Activated CD8-positive, alpha-beta memory T cell treated with anti-CD3 and anti-CD28 coated beads for 24 hours (primary cell): Measurements from ENCODE around the gene RAB34.

ENCODE experiments used
- DNase-seq: peaks from one replicate; pipeline ENCODE4 v3.0.0-alpha.2; 2020

Gene RAB34

DNA sequence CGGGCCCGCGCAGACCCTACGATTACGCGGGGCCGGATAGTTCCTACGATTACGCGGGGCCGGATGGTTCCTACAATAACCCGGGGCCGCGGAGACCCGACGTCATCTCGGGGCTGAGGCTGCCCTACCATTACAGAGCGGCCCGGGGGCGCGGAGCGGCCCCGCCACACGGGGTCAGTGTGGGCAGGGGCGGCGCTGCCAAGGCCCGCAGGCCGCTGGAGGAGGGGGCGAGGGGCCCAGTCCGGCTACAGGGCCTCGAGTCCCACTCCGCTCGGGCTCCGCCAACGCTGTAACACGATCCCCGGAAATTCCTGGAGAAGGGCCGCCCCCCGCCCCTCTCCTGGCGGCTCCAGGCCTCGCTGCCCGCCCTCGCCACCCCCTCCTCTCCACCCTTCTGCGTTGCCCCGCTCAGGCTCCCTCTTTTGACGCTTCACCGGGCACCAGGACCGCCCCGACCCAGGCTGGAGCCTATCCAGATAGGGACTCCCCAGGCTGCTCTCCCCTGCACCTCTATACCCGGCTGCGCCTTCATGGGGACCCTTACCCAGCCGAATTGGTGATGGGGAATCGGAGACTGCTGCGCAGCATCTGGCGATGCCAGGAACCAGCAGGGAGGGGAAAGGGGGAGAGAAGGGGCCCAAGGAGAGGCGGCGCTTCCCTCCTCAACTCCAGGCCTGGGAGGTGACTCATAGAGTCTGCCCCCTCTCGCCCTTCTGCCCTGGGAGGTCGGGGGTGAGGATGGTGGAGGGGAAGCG is at the start of gene RAB34:
Gene RAB34 (minus strand): TSS at position 291 of the 755 bp plus-strand sequence. CDS start 602 bp downstream, outside the sequence.
- no peak for DNase-seq

GRCh38 chr17:28765038-28765437 is 47.4 kb upstream of the RAB34 start:
- DNase-seq: no peak

DNA sequence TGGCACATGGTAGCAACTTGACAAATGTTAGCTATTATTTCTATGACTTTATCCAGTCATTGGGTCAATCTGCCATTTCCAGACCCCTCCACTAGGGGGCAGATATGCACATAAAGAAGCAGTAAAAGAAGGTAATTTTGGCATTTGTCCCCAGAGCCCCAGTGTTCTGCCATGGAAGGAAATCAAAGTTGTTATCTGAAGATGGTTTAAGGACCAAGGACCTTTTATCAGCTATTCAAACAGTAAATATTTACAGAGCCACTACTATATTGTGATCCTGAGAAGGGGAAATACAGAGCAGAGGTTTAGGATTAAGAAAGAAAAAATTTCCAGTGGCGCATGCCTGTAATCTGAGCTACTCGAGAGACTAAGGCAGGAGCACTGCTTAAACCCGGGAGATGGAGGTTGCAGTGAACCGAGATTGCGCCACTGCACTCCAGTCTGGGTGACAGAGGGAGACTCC is 46.2 kb upstream of the RAB34 start:
- peak; percentile 89 for DNase-seq

DNA sequence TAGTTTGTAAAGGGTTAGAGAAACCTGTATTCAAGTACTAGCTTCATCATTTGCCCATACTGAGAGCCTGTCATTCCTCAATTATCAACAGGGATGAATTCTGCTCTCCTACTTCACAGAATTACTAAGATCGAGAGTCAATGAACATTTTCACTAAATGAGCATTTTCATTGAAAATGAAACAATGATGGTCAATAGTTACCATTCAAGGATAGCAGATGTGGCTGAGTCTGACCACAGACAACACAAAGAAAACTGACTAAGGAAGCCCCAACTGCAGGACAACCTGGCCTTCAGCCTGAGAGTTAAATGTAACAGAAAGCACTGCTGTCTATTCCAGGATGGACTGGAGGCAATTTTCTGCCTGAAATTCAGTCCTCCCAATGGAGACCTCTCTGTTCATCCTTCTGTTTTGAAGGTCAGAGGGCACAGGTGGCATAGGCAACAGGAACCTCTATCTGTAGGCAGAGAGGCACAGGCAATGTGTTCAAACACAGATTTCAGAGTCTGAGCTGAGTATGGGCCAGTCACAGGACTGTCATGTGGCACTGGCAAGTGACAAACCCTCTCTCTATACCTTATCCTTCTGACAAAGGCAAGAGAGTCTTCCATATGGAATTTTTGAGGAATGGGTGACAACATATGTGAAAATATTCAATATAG is 45.6 kb upstream of the RAB34 start:
- DNase-seq: no peak

DNA sequence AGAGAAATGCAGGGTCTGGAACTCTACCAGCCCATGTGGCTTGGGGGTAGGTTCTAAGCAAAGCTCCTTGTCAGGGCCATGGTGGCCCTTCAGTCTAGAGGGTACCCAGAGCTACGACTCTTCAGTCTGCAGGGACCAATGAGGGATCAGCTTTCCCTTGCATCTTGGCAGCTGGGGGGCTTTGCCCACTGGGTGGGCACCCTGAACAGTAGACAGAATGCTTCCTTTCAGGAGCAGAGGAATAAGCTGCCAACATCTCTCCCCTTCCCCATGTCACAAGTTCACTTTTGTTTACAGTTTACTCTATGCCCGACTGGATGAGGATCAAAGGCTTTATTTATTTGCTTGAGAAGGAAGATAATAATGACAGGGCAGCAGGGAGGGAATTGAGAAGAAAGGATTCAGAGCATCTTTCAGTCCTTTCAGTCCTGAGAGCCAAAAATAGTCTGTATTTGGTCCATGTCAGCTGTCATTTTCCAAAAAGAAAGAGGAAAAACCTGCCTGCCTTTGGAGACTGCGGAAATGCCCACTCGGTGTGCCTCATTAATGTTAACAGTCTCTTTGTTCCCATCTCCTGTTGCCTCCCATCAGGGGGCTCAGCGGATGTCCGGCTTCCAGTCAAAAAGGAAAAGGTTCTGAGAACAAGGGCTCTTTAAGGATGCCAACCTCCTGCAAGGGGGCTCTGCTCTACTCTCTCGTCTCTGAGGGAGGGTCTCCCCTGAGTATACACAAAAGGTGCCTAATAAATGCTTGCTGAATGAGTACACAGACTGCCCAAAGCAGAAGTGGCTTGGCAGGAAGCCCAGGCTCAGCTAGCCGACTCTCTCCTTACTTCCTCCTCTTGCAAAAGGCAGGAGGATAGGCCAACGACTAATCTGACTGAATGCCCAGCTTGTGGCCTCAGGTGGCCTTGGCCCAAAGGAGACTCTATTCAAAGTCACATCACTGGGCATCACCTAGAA is 43.2 kb upstream of the RAB34 start:
- no peak for DNase-seq

DNA sequence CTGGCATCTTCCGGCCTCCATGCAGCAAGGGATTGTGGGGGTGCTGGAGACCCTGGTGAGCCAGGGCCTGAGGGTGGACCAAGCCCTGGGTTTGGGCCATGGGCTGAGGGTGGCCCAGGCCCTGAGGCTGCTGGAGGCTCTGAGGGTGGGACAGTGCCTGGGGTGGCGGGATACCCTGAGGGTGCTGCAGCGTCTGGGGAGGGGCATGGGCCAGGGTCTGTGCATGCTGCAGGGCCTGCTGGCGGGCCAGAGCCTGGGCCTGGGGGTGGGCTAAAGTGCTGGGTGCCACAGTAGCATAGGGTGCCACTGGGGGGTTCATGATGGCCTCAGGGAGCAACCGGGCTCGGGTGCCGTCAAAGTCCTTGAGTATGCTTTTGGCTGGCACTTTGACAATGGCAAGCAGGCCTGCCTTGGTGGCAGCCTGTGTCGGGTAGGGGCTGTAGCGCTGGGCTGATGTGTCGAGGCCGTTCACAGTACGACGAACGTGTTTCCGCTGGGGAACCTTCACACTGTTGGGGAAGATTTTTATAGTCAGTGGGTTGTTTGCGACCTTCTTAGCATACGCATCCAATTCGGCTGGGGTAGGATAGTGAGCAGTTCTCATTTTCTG is 41.7 kb upstream of the RAB34 start:
- no peak for DNase-seq

DNA sequence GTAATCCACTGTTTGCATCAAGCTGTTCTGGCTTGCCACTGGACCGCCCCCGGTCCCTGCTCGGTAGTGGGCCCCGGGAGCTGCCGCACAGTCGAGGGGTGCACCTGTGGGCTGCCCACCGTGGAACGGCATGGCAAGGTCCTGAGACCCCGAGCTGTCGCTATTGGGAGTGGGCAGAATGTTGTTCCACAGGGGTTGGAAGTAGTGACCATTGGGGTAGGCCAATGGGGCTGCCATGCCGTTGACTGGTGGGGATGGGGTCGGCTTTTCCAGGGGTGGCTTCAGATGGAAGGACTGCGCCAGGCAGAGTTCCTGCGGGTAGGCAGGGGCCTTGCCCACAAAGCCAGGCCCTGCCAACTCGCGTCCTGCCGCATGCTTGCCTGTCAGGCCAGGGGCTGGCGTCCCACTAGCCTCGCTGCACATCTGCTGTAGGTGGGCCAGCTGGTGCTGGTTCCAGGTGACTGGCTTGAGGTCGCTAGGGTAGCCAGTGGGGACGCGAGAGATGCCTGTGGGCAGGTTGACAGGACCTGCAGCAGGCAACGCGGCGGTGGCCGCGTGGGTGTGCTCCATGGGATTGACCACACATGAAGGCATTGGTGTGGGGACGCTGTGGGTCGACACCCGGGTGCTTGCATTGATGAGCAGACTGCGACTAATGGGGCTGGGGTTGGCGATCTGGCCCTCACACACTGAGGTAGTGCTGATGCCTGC is 40.9 kb upstream of the RAB34 start:
- DNase-seq: no peak

DNA sequence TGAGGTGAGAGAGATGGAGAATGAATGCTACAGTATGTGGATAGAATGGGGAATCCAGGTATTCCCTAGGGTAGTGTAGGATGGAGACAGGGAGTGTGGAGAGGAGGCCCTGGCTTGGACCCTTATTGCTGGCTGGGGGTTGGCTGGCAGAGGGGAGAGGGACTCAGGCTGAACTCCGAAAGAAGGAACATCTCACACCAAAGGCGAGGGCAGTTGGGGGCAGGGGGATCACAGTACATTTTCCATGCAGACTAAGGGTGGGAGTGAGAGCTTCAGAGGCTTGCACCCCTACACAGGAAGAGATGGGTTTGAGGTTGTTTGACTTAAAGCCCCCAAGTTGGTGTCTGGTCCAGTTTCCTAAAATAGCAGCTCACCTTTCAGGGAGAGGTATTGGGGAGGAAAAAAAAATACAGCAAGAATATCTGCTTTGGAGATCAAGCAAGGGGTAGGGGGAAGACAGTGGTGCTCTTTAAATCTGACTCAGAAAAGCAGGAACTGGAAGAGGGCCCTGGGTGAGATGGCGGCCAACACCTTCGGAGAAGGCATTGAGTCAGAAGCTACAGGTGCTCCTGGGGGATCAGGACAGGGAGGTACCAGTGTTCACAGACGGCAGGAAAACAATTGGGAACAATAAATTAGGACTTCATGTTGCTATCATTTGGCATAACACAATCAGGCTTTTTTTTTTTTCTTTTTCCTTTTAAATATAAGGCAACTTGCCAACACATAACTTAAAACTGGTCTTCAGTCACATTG is 38.6 kb upstream of the RAB34 start:
- DNase-seq: no peak

GRCh38 chr17:28755486-28755885 is 37.8 kb upstream of the RAB34 start:
- DNase-seq: no peak

GRCh38 chr17:28751600-28752366 is 34.1 kb upstream of the RAB34 start:
- no peak for DNase-seq

DNA sequence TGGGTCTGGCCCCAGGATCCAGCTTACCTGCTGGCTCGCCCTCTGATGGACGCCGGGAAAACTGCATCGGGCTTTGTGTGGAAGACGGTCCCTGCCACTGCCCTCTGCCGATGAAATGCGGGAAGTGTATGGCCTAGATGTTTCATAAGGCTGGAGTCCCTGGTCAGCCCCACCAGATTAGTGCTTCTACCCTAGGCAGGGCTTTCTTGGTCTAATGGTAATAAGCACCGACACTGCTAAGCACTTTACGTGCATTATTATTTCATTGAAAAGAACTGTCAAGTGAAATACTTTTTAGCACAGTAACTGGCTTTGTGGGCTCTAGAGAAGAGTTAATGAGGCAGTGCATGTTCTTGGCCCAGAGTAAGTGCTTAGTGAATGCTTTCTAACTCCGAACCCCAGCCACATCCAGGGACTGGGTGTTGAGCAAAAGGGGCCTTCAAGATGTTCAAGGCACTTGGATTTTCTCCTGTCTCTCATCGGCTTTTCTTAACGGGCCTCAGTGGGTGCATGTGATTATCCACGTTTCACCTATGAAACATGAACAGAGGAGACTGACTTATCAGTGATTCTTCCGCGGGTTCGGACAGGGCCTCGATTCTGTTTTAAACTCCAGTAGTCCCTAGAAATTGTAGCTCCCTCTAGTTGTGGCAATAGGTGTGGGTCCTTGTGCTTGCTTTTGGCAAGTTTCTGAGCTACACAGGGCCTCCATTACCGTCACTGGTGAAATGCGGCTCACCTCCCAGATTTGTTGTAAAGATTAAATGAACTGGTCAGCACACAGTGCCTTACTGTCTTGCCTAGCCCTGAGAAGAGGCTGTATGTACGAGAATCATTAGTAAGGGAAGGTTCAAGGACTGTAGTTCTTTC is 32.7 kb upstream of the RAB34 start:
- peak; percentile 93 for DNase-seq

DNA sequence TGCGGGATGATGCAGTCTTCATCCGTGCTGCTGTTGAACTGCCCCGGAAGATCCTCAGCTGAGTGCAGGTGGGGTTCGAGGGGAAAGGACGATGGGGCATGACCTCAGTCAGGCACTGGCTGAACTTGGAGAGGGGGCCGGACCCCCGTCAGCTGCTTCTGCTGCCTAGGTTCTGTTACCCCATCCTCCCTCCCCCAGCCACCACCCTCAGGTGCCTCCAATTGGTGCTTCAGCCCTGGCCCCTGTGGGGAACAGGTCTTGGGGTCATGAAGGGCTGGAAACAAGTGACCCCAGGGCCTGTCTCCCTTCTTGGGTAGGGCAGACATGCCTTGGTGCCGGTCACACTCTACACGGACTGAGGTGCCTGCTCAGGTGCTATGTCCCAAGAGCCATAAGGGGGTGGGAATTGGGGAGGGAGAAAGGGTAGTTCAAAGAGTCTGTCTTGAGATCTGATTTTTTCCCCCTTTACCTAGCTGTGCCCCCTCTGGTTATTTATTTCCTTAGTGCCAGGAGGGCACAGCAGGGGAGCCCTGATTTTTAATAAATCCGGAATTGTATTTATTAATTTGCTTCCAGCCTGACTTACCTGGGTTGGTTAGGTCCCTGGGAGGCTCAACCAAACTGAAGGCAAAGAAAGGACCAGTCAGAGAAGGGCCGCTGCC is 32.0 kb upstream of the RAB34 start:
- DNase-seq: no peak

- DNase-seq: no peak
Observed at GRCh38 chr17:28748852-28749515, 31.3 kb upstream of the RAB34 start.

DNA sequence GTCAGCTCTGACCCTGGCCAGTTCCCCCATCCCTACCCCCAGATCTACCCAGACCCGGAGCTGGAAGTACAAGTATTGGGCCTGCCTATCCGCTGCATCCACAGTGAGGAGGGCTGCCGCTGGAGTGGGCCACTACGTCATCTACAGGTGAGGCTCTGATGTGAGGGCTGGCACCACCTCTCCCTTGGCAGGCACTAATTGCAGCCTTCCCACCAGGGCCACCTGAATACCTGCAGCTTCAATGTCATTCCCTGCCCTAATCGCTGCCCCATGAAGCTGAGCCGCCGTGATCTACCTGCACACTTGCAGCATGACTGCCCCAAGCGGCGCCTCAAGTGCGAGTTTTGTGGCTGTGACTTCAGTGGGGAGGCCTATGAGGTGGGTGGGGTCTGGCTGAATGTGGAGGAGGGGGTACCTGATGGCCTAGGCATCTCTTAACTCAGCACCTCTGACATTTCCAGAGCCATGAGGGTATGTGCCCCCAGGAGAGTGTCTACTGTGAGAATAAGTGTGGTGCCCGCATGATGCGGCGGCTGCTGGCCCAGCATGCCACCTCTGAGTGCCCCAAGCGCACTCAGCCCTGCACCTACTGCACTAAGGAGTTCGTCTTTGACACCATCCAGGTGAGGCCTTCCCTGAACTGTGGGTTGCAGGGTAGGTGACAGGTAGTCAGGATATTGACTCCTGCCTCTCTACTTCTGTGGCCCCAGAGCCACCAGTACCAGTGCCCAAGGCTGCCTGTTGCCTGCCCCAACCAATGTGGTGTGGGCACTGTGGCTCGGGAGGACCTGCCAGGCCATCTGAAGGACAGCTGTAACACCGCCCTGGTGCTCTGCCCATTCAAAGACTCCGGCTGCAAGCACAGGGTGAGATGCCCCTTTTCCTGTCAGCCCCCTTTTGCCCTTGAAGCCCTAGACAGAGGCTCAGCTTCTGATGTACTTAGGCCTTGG is 30.4 kb upstream of the RAB34 start:
- no peak for DNase-seq

DNA sequence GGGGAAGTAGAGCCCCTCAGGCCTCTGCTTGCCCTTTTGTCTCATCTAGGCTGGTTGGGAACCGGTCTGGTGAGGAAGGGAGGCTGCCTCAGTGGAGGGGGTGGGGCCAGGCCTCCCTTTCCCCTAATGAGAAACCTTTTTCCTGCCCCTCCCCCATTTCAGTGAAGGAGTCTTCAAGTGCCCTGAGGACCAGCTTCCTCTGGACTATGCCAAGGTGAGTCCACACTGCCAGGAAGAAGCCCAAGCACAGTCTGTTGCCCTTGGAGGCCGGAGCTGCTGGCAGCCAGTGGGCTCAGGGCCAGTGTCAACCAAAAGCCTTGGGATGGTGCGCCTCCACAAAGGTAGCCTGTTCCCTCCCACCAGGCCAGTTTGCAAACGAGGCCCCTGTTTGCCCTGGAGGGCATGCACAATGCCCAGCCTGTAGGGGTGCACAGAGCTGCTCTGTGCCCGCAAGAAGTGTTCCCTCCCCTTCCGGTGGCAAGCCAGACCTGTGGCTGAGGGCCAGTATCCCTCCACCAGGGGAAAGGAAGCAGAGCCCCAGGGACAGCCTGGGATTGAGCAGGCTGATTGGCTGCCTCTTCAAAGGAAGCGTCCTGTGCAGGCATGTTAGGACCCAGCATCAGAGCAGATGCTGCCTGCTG is 29.5 kb upstream of the RAB34 start:
- DNase-seq: no peak

- DNase-seq: no peak
Observed at GRCh38 chr17:28746611-28747050, 29.0 kb upstream of the RAB34 start.
